Measurements from ENCODE around the gene HIBCH. TPM values are rescaled to one million over a fixed set of nuclear protein-coding genes. Genes with fewer than 3 reads are reported as not detected.

Gene HIBCH
- total and polyA plus RNA-seq, 2 experiments from 2014 or later, result 15.9 to 70.0 TPM

- H3K36me3 ChIP-seq, result no peaks in the 10 kb centered on the region
- TF ChIP-seq CTCF (IDR thresholded peaks at IDR 0.05; ENCODE audit: low read depth, low read length), result peak; percentile 29
- no peaks in the 10 kb centered on the region for H3K9me3 ChIP-seq (ENCODE audit: low read depth)
- peaks cover 5% of the 10 kb centered on the region for H3K4me1 ChIP-seq (ENCODE audit: low read depth)
- DNase-seq (ENCODE audit: low read depth in 1 of 2, low spot score in 1 of 2), result no peak
- H3K27ac ChIP-seq, result no peak overlapping the region
- H3K27me3 ChIP-seq, result peaks cover 36% of the 10 kb centered on the region
- H3K4me3 ChIP-seq, result peak overlapping the region; percentile 34
Observed at GRCh38 chr2:190344276-190344827, 24.7 kb upstream of the HIBCH start.

GRCh38 chr2:190343536-190344275, 24.1 kb upstream of the HIBCH start, which contains the start of gene INPP1:
Gene INPP1, plus strand, starts transcription at chr2:190343589. Its CDS starts 16,514 bp downstream, at chr2:190360103.
- H3K27ac ChIP-seq, result no peak within 1 kb of the TSS
- no peaks in the 10 kb centered on the region for H3K36me3 ChIP-seq
- peaks cover 35% of the 10 kb centered on the region for H3K27me3 ChIP-seq
- no peaks in the 10 kb centered on the region for H3K9me3 ChIP-seq (ENCODE audit: low read depth)
- DNase-seq (ENCODE audit: low read depth in 1 of 2, low spot score in 1 of 2), result peak; percentile 68 to 72
- H3K4me1 ChIP-seq (ENCODE audit: low read depth), result peaks cover 5% of the 10 kb centered on the region
- H3K4me3 ChIP-seq, result peak within 1 kb of the TSS; percentile 34
- no peak for TF ChIP-seq CTCF (IDR thresholded peaks at IDR 0.05; ENCODE audit: low read depth, low read length)

GRCh38 chr2:190343089-190343535, 23.5 kb upstream of the HIBCH start:
- no peak overlapping the region for H3K27ac ChIP-seq

GRCh38 chr2:190342611-190343010, 23.0 kb upstream of the HIBCH start:
- H3K9me3 ChIP-seq (ENCODE audit: low read depth), result no peaks in the 10 kb centered on the region
- no peak overlapping the region for H3K4me3 ChIP-seq
- no peaks in the 10 kb centered on the region for H3K36me3 ChIP-seq
- H3K4me1 ChIP-seq (ENCODE audit: low read depth), result peaks cover 5% of the 10 kb centered on the region
- H3K27ac ChIP-seq, result no peak overlapping the region
- TF ChIP-seq CTCF (IDR thresholded peaks at IDR 0.05; ENCODE audit: low read depth, low read length), result no peak
- no peak for DNase-seq (ENCODE audit: low read depth in 1 of 2, low spot score in 1 of 2)
- peaks cover 31% of the 10 kb centered on the region for H3K27me3 ChIP-seq

More at GRCh38 chr2:190343089-190343535, 23.5 kb upstream of the HIBCH start:
- Histone ChIP-seq H3K27me3 (peaks cover 31% of the 10 kb centered on the region), H3K36me3 (no peaks in the 10 kb centered on the region), H3K9me3 (ENCODE audit: low read depth) (no peaks in the 10 kb centered on the region), H3K4me1 (ENCODE audit: low read depth) (peaks cover 5% of the 10 kb centered on the region), H3K4me3 (peak overlapping the region; percentile 34)
- DNase-seq (ENCODE audit: low read depth in 1 of 2, low spot score in 1 of 2), result no peak
- no peak for TF ChIP-seq CTCF (IDR thresholded peaks at IDR 0.05; ENCODE audit: low read depth, low read length)

- no peak for DNase-seq (ENCODE audit: low read depth in 1 of 2, low spot score in 1 of 2)
- H3K9me3 ChIP-seq (ENCODE audit: low read depth), result no peaks in the 10 kb centered on the region
- peaks cover 24% of the 10 kb centered on the region for H3K27me3 ChIP-seq
- no peaks in the 10 kb centered on the region for H3K36me3 ChIP-seq
- H3K4me1 ChIP-seq (ENCODE audit: low read depth), result peaks cover 5% of the 10 kb centered on the region
- no peak for TF ChIP-seq CTCF (IDR thresholded peaks at IDR 0.05; ENCODE audit: low read depth, low read length)
- no peak overlapping the region for H3K4me3 ChIP-seq
- no peak overlapping the region for H3K27ac ChIP-seq
Observed at GRCh38 chr2:190340369-190340768, 20.7 kb upstream of the HIBCH start.

Data from cardiac muscle cell (in vitro differentiated cells and primary cell).